GM21390 (cell line): Measurements from ENCODE around the gene MPPED2.

Experiments
- ATAC-seq: cut with Tn5 transposase; IDR thresholded peaks from one replicate; pipeline ENCODE4 v1.9.1; 2021; ENCODE audit not compliant: unreplicated experiment

The MPPED2 gene

DNA sequence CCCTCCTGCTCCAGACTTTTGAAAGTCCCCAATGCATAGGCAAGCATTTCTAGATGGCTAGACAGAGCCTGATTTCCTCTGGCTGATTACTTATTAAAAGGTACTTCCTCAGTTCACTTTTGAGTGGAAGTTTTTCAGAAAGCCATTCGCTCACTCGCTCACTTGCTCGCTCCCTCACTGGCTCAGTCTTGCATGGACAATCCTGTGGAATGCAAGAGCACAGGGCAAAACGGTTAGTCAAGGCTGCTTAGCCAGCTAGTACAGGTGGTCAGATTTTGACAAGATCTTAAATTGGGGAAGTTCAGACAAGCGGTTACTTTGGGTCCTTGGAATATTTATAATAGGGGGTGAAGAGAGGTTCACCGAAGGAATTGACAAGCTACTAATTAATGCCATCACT lies 162.3 kb downstream of the MPPED2 start:
- ATAC-seq: no peak

DNA sequence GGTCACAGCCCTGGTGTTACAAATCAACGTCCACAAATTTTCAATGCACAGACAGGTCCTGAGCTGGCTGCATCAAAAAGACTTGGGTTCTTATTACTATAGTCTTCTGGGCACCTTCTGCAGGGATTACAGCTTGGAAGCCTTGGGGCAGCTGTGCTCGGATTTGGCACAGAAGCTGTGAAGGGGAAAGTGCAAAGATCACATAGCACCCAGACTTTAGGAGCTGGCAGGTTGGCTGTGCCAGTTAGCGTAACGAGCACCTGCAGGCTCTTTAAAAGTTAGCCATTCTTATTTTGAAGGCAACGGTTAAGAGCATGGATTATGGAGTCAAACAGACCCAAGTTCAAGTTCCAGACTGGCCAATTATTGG lies 162.9 kb downstream of the MPPED2 start:
- ATAC-seq: no peak

DNA sequence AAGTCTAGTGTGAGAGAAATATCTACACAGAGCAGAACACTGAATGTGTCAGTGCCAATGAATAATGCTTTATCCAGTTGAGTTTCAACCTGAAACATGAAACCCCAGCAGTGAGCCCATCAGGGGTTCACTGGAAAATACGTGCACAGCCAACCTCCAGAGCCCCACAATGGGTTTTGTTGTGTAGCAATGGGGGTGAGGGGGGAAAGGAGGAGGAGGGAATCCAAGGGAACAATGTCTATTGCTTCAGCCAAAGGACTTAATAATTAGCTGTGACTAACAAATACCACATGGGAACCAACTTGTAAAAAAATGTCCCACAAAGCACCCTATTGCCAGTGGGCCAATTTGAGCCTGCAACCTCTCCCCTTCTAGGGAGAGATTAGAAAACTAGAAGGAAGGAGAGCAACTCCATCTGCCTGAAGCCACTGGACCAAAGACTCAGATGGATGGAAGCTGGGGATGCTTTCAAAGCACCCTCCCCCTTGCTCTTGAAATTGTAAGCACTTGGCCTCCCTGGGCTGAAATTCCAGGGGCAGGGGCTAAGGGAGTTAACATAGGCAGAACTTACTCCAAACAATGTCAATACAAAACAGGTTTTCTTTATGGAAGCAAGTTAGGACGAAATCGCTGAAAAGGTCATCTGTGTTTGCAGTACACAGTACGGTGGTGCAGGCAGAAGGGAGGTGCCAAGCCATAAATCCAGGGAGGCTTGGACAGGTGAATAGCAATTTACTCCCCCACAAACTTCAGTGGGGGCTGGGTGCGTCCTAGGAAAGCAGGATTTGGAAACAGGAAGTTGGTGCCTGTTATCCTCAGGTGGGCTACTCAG lies 163.5 kb downstream of the MPPED2 start:
- no peak for ATAC-seq

DNA sequence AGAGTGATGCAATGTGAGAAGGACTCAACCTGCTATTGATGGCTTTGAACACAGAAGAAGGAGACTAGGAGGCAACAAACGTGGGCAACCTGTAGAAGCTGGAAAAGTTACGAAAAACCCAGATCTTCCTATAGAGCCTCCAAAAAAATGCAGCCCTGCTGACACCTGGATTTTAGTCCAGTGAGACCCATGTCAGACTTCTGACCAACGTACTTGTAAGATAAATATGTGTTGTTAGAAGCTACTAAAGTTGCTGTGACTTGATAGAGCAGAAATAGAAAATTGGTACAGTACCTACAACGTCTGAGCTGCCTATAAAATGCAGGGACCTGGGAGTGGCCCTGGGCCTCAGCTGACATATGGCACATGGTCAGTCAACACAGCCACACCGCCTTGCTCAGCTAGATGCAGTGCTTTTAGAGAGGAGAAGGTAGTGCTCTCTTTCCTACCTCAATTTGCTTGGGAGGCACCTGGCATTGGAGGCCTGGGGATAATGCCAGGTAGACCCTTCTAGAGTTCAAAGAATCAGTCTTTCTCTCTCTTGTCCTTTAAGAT lies 165.8 kb downstream of the MPPED2 start:
- no peak for ATAC-seq

DNA sequence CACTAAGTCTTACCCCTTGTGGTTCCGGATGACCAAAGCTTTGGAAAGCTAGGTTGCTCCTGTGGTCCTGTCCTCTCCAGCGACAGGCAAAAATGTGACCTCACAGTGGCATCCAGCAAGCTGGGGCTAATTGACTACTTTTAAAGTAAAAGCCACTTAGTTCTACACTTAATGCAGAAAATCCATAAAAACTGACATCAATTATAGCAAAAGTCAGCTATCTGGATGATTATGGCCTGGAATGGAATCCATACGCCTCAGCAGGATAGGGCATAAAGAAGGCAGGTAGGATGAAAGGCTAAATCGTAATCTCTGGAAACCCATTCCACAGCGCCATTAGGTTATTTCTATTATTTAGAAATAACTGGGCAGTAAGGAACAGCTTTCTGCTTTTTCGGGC lies 171.3 kb downstream of the MPPED2 start:
- ATAC-seq: no peak

DNA sequence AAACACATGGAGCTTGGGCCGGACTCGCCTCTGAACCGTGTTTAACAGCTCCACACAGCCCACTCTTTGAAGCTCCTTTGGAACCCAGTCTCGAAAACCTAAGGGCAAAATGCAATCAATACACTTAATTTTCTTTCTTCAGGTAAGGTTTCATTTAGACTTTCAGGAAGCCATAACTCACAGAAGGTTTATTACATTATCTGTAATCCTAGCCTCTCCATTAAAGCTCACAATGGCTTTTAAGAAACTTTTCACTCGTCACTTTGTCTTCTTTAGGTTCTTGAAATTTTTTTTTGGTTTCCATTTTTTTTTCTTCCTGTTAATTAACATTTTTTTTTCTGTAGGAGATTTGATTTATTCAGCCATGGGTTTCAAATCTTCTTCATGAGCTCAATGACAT lies 171.9 kb downstream of the MPPED2 start:
- ATAC-seq: no peak

DNA sequence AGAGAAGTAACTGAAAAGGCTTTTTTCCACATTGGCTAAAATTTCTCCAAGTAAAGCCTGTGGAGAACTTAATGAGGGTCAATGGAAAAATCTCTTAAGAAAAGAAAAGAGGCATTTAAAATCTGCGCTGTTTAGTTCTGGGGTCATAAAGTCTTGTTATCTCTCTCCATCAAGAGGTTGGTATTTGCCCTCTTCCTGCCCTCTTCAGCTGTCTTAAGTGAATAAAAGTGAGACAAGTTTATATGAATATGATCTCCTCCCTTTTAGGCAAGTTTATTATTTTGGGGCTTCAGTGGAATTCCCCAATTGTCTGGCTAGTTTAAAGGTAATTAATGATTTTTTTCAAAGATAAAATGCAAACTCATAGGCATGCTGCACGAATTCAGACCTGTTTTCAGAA lies 173.6 kb downstream of the MPPED2 start:
- no peak for ATAC-seq

DNA sequence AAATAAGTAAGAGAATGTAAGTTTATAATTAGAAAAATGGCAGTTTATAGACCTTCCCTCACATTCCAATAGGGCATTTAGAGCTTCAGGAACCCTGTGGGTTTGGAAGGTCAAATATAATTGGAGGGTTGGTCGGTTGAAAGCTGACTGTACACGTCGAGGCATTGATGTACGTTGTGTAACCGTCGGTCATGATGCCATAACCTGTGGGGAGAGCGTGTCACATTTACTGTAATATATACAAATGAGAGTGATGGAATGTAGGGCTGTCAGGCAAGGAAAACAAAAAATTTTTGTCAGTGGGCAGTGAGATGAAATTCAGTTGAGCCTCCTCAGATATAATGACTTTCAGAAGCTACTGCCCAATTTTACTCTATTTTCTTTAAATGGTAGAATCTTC lies 174.8 kb downstream of the MPPED2 start:
- ATAC-seq: no peak

DNA sequence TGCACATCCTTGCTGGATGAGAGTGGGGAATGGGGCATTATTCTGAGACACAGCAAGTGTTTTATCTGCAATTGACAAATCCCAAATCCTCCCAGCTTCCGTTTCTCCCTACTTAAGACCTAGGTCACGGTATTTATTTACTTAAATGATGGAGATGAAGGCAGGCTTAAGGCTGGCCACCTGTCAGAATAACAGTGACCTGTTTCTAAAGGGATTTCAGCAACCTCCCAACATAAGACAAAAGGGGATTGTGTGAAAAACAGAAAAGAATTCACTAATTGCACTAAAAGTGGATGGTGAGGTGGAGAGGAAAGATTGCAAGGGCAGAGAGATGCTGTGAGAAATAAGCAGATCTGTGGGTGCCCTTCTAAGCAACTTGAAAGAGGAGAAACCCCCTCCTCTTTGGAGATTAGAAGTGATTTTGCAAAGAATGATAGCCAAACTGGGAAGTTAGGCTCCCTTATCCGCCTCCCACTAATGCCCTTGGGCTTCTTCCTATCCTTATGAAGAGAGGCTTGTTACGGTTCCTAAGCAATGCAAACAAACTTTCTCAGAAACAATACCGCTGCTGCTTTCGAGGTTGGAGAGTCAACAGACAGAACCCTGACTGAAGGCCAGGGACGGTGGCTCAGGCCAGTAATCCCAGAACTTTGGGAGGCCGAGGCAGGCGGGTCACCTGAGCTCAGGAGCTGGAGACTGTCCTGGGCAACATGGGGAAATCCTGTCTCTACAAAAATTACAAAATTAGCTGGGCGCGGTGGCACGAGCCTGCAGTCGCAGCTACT lies 179.0 kb downstream of the MPPED2 start:
- no peak for ATAC-seq

DNA sequence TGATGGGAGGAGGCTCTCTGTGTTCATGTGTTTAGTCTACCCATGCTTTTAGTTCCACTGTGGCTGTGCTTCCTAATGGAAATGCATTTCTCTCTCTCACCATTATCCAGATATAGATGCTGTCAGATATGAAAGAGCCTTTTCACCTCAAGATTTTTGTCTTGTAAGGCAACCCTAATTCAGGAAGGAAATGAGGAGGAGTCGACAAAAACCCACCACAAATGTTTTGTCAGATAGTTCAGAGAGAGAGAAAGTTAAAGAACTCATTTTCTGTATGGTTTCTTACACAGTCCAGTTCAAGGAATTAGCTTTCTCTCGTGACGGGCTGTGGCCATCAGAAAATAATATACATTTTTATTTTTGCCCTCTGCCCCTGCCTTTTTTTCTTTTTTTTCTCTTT lies 180.8 kb downstream of the MPPED2 start:
- no peak for ATAC-seq

DNA sequence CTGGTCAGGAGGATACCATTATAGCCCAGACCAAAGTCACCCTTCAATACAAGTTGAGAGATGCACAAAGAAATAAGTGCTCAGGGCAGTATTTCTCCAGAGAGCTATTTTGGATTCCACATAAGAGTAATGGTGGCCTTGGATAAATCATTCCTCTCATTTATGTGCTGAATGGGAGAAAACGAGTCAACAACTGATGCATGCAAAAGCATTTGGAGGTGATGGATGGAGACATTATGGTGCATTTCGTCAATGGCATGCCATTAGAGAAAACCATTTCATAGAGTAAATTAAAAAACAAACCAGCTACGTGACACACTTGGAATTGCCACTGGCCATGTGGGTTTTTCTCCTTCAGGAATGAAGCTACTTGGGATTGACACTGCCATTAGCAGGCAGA lies 182.0 kb downstream of the MPPED2 start:
- ATAC-seq: no peak

DNA sequence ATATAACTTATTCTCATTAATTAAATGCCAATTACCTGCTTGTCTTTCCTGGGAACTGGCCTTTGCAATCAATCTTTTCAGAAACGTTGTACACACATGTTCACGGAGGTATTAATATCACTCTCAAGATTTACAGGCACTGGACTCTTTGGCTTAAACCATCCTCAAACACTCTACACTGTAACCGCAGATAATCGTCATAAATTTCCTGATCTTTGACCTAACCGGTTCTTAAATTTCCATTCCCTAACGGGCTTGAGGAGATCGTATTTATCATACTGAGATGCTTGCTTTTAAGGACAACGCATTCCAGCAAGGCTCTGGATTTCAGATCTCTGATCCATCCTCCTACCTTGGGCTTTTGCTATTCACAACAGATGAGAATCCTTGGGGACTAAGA lies 190.4 kb downstream of the MPPED2 start:
- ATAC-seq: no peak

DNA sequence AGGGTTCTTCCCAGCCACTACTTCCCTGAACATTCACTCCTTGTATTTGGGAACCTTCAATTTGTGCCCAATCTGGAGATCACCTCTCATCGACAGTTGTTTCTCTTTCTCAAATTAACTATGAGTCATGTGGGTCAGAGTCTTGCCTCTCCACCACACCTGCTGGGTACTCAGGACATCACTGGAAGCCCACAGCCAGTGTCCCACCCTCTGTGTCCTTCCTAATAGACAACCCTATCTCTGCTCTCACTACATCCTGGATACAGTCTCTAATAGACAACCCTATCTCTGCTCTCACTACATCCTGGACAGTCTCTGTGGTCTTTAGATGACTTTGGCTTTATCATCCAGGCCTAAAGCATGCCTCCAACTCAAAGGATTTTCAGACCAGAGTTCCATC lies 193.1 kb downstream of the MPPED2 start:
- no peak for ATAC-seq

DNA sequence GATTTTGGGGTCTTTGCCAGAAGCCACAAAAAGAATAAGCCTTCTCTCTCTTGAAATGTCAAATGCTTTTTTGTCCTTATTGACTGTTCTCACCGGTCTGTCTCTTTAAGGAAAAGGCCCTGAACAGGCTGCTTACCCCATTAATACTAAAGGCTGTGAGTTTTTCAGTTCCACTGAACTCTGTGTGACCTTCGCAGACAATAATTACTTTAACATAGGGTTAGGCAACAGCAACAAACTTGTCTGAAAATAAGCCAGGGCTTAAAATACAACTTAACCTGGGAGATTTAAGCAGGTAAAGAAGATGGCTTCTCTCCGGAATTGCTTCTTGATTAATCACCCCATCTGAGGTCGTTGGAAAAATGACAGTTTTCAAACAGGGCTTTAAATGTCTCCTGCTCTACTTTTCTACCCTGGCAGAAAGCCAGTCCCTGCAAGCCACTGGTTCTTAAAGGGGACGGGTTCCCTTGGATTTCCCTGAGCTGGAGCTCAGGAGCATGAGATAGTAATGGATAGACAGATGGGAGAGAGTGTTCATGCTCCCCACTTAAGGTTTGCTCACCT lies 193.8 kb downstream of the MPPED2 start:
- ATAC-seq: no peak

DNA sequence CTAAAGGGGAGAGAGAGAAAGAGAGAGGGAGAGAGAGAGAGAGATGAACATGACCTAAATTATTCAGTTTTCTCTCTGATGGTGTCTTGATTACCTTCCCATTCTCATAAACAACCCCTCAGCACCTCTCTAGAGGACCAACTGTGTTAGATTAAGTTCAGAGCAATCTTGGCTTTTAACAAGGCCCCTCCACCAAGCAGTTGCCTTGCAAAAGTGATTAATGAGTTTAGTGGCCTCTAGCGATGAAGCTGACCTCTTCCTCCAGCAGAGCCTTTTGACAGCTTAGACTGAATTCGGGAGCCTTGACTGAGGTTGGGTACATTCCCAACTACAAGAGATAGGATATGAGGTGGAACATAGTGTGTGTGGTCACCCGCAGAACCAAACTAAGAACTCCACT lies 197.2 kb downstream of the MPPED2 start:
- no peak for ATAC-seq

DNA sequence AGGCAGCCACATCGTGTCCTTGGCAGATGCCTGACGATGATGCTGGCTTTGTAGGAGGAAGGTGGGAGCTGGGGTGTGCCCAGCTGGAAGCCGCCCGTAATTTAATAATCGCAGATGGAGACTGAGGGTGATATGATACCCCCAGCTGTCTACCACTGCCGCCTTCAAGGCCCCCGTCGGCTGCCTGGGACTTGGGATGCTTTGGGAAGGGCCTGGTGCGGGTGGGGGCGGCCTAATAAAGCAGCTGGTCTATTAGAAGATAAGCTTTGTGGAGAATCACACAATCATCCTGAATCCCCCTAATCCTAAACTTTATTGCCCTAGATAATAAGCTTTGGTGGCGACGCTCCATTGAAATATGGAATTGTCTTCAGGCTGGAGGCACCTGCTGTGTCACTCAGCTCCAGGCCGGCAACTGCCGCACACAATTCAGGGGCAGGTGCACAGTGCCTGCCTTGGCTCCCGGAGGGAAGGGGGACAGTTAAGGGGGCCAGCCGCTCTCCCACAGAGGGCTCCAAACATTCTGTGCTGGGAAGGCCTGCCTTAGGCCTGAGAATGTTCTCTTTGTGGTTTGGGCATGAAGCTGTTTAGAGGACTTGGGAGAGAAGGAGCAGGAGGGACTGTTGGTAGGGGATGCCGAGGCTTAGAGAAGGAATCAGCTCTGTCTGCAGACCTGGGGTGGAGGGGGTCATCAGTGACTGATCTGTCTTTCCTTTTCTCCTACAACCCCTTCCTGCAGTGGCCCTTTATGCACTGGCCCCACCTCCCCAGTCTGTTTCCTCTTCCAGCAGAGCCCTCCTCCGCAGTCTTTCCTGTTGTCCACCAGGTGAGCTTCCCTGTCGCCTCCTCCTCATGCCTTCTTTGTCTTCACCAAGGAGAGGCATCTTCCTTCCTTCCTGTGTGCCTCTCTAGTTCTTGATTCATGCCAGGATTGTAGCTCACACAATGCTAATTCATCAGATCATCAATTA lies 198.0 kb downstream of the MPPED2 start:
- no peak for ATAC-seq

DNA sequence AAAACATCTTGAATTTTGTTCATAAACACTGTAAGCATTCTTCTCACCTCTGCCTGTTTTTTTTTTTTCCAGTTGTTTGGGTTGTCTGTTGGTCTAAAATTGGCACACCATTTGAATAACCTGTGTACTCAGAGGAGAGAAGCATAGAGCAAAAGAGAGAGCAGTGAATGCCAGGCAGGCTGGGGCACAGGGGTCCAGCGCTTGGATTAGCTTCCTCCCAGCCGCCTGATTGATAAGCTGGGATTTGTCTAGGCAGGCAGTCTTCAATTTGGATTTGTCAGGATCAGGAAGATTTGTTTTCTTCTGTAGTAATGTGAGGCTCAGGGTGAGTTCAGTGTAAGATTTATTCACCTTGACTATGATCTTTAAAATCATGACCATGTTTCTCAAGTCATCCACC lies 204.3 kb downstream of the MPPED2 start:
- ATAC-seq: no peak

DNA sequence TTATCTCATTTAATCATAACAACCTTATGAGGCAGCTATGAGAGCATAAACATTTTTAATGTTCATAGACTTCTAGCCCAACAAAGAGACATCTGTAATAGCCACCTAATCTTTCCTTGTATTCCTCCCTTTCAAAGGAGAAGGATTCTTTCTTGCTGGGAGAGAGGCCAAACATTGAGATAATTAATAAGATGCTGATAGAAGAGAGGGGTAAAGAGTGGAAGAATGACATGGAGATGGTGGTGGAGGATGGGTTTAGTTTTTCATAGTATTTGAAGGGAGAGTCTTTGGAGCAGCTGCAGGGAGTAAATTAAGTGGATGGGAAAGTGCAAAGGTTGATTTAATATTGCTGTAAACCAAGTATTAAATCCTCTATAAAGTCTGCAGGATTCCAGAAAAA lies 205.3 kb downstream of the MPPED2 start:
- ATAC-seq: no peak

DNA sequence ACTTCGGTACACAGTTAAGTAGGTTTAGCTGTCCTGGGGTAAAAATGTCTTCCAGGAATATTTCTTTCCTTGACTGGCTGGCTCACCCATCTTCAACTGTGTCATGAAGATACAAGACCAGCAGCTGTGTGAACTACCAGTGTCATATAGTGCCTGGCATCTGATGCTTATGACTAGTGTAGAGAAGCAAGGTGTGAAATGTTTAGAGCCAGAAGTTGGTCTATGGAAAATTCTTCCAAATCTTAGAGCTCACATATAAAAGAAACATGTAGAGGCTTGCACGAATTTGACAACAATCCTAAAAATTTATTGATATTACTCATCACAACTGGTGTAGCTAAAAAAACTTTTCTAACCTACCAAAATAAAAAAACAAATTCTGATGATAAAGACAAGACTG lies 208.8 kb downstream of the MPPED2 start:
- ATAC-seq: no peak

DNA sequence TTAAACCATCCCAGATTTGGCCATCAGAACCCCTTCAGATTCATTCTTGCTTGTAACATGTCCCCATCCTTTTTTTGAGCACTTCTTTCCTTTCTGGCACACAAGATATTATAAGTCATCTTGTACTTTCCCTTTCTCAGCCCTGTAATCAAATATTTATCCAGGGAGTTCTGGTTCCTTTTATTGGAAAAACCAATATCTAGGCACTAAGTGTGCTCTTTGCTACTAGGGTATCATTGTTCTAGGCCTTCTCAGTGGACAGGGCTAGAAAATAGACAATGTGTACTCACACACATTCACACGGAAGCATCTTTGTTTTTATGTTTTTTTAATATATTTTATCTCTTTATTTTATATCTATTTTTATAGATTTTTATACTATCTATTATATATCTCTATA lies 216.0 kb downstream of the MPPED2 start:
- no peak for ATAC-seq

DNA sequence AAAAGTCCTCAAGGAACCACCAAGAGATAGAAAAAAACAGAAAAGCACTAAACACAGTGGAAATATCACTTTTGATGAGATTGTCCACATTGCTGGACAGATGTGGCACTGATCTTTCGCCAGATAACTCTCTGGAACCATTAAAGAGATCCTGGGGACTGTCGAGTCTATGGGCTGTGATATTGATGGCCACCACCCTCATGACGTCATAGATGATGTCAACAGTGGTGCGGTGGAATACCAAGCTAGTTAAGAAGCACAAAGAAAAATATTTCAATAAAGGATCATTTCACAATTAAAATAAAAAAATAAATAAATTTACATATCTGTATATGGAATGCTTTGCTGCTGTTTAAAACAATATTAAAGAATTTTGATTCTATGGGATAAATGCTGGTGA lies 217.8 kb downstream of the MPPED2 start:
- ATAC-seq: no peak
